Neural progenitor cell (in vitro differentiated cells): ENCODE data around the gene POC5. TPM values are rescaled to one million over a fixed set of nuclear protein-coding genes. Genes with fewer than 3 reads are reported as not detected.

ENCODE experiments used
- DNase-seq: peaks from one replicate; pipeline ENCODE4 v3.0.0-alpha.2; 2016; ENCODE audit warnings: low spot score
- H2AFZ ChIP-seq: fragments of 200-600 bp; sonication (generic); replicated peaks from 2 replicates; pipeline ENCODE4 v1.6.1; 2016; ENCODE audit warnings: antibody characterized with exemption
- H3F3A ChIP-seq: fragments of 200-600 bp; sonication (generic); 2 replicates; pipeline ENCODE4 v1.6.1; 2016; ENCODE audit warnings: antibody characterized with exemption, low read depth
- H3K27ac ChIP-seq: fragments of 200-600 bp; sonication (generic); 2 replicates; pipeline ENCODE4 v1.5.1; 2016; ENCODE audit warnings: mild to moderate bottlenecking
- H3K27me3 ChIP-seq: fragments of 200-600 bp; sonication (generic); 2 replicates; pipeline ENCODE4 v1.6.1; 2016; ENCODE audit warnings: mild to moderate bottlenecking, moderate library complexity
- H3K36me3 ChIP-seq: fragments of 200-600 bp; sonication (generic); 2 replicates; pipeline ENCODE4 v1.5.1; 2016
- H3K4me1 ChIP-seq: fragments of 200-600 bp; sonication (generic); 2 replicates; pipeline ENCODE4 v1.6.1; 2016; ENCODE audit warnings: mixed run types
- H3K4me2 ChIP-seq: fragments of 200-600 bp; sonication (generic); 2 replicates; pipeline ENCODE4 v1.6.1; 2016
- H3K4me3 ChIP-seq: fragments of 200-600 bp; sonication (generic); 2 replicates; pipeline ENCODE4 v1.5.1; 2016
- H3K79me2 ChIP-seq: fragments of 200-600 bp; sonication (generic); 2 replicates; pipeline ENCODE4 v1.6.1; 2016; ENCODE audit warnings: low read depth
- H3K9ac ChIP-seq: fragments of 200-600 bp; sonication (generic); 2 replicates; pipeline ENCODE4 v1.6.1; 2016
- H3K9me3 ChIP-seq: fragments of 200-600 bp; sonication (generic); 2 replicates; pipeline ENCODE4 v1.5.1; 2016; ENCODE audit warnings: low read depth
- H4K20me1 ChIP-seq: fragments of 200-600 bp; sonication (generic); 2 replicates; pipeline ENCODE4 v1.6.1; 2016; ENCODE audit warnings: low read depth
- H3K27ac Mint-ChIP-seq: 3 replicates; pipeline ENCODE4 v1.8.0; 2021; ENCODE audit warnings: mixed read lengths
- H3K27me3 Mint-ChIP-seq: 2 replicates; pipeline ENCODE4 v1.8.0; 2022; ENCODE audit warnings: low read depth, mild to moderate bottlenecking, inconsistent platforms, moderate library complexity, mixed read lengths; ENCODE audit not compliant: insufficient read depth
- H3K36me3 Mint-ChIP-seq: 3 replicates; pipeline ENCODE4 v1.8.0; 2021; ENCODE audit warnings: mixed read lengths
- H3K4me1 Mint-ChIP-seq: 3 replicates; pipeline ENCODE4 v1.8.0; 2021; ENCODE audit warnings: mixed read lengths
- H3K4me3 Mint-ChIP-seq: 3 replicates; pipeline ENCODE4 v1.8.0; 2021; ENCODE audit warnings: mild to moderate bottlenecking, moderate library complexity, mixed read lengths
- H3K9me3 Mint-ChIP-seq: 3 replicates; pipeline ENCODE4 v1.8.0; 2020; ENCODE audit warnings: mixed read lengths
- CTCF ChIP-seq: fragments of 200-600 bp; sonication (generic); IDR thresholded peaks from 2 replicates; pipeline ENCODE4 v1.5.1; 2017; ENCODE audit warnings: antibody characterized with exemption, mild to moderate bottlenecking
- EZH2 ChIP-seq: fragments of 200-600 bp; sonication (generic); IDR thresholded peaks from 2 replicates; pipeline ENCODE4 v1.6.1; 2017; ENCODE audit warnings: antibody characterized with exemption, mild to moderate bottlenecking, moderate library complexity
- EZH2phosphoT487 ChIP-seq: fragments of 200-600 bp; sonication (generic); IDR thresholded peaks from 2 replicates; pipeline ENCODE4 v1.6.1; 2017; ENCODE audit warnings: antibody characterized with exemption
- total RNA-seq: library from RNA; depleted of rRNA; stranded (reverse); fragments of >200 nt; gene quantifications from 2 replicates; pipeline ENCODE4 v1.2.3, GENCODE V29; 2015; ENCODE audit warnings: low replicate concordance

The POC5 gene
- total RNA-seq, 1 donor from 2014 or later = 58.2 TPM

- Histone ChIP-seq H3K4me1 (no peaks in the 10 kb centered on the region), H3K4me2 (no peak overlapping the region), H2AFZ (no peak overlapping the region), H3K9me3 (peaks cover 4% of the 10 kb centered on the region), H3K27me3 (peaks cover 7% of the 10 kb centered on the region), H3K9ac (no peak overlapping the region), H3K36me3 (no peaks in the 10 kb centered on the region), H4K20me1 (no peaks in the 10 kb centered on the region), H3K4me3 (no peak overlapping the region), H3K27ac (no peak overlapping the region), H3K79me2 (peaks cover 3% of the 10 kb centered on the region), H3F3A (peaks cover 6% of the 10 kb centered on the region)
- DNase-seq = no peak
- Mint-ChIP-seq H3K27ac (no peak overlapping the region), H3K4me1 (no peaks in the 10 kb centered on the region), H3K4me3 (no peak overlapping the region), H3K9me3 (no peaks in the 10 kb centered on the region), H3K36me3 (no peaks in the 10 kb centered on the region), H3K27me3 (peaks cover 2% of the 10 kb centered on the region)
- no peak for TF ChIP-seq EZH2
- TF ChIP-seq CTCF = no peak
- no peak for TF ChIP-seq EZH2phosphoT487
Measured at GRCh38 chr5:75721573-75721972, 4.3 kb upstream of the POC5 start.

- Mint-ChIP-seq H3K36me3 (no peaks in the 10 kb centered on the region), H3K4me1 (peaks cover 2% of the 10 kb centered on the region), H3K27ac (no peak overlapping the region), H3K9me3 (no peaks in the 10 kb centered on the region), H3K4me3 (no peak overlapping the region), H3K27me3 (peaks cover 4% of the 10 kb centered on the region)
- Histone ChIP-seq H3F3A (peaks cover 10% of the 10 kb centered on the region), H3K27ac (no peak overlapping the region), H3K36me3 (no peaks in the 10 kb centered on the region), H3K79me2 (peaks cover 10% of the 10 kb centered on the region), H4K20me1 (no peaks in the 10 kb centered on the region), H2AFZ (no peak overlapping the region), H3K9ac (no peak overlapping the region), H3K4me3 (no peak overlapping the region), H3K4me2 (no peak overlapping the region), H3K27me3 (peaks cover 7% of the 10 kb centered on the region), H3K4me1 (peaks cover 7% of the 10 kb centered on the region), H3K9me3 (peaks cover 4% of the 10 kb centered on the region)
- DNase-seq = no peak
- TF ChIP-seq CTCF = no peak
- TF ChIP-seq EZH2 = no peak
- TF ChIP-seq EZH2phosphoT487 = no peak
Measured at GRCh38 chr5:75720882-75721281, 3.6 kb upstream of the POC5 start.

GRCh38 chr5:75716715-75717081 lies 539 bp downstream of the POC5 start:
- peak overlapping the region; percentile 92 for H2AFZ ChIP-seq
- Mint-ChIP-seq H3K27me3 (peaks cover 6% of the 10 kb centered on the region), H3K9me3 (no peaks in the 10 kb centered on the region), H3K4me1 (peaks cover 13% of the 10 kb centered on the region), H3K27ac (peak overlapping the region; percentile 88), H3K36me3 (peaks cover 9% of the 10 kb centered on the region), H3K4me3 (peak overlapping the region; percentile 99)
- peaks cover 6% of the 10 kb centered on the region for H3K36me3 ChIP-seq
- no peaks in the 10 kb centered on the region for H3K9me3 ChIP-seq
- peak overlapping the region; percentile 69 for H3K9ac ChIP-seq
- peaks cover 10% of the 10 kb centered on the region for H3F3A ChIP-seq
- H3K4me1 ChIP-seq = peaks cover 10% of the 10 kb centered on the region
- H3K79me2 ChIP-seq = peaks cover 32% of the 10 kb centered on the region
- peak overlapping the region; percentile 73 for H3K27ac ChIP-seq
- peak; percentile 52 for DNase-seq
- peak overlapping the region; percentile 84 for H3K4me3 ChIP-seq
- no peaks in the 10 kb centered on the region for H4K20me1 ChIP-seq
- peak overlapping the region; percentile 98 for H3K4me2 ChIP-seq
- H3K27me3 ChIP-seq = peaks cover 7% of the 10 kb centered on the region
- TF ChIP-seq EZH2phosphoT487 = no peak
- TF ChIP-seq CTCF = no peak
- TF ChIP-seq EZH2 = no peak
